Retina (tissue), 1 donor: ENCODE results near the gene NUDT4.

Experiments used
- DNase-seq: peaks from one replicate; pipeline ENCODE4 v3.0.0-alpha.2; 2016

The NUDT4 gene

DNA sequence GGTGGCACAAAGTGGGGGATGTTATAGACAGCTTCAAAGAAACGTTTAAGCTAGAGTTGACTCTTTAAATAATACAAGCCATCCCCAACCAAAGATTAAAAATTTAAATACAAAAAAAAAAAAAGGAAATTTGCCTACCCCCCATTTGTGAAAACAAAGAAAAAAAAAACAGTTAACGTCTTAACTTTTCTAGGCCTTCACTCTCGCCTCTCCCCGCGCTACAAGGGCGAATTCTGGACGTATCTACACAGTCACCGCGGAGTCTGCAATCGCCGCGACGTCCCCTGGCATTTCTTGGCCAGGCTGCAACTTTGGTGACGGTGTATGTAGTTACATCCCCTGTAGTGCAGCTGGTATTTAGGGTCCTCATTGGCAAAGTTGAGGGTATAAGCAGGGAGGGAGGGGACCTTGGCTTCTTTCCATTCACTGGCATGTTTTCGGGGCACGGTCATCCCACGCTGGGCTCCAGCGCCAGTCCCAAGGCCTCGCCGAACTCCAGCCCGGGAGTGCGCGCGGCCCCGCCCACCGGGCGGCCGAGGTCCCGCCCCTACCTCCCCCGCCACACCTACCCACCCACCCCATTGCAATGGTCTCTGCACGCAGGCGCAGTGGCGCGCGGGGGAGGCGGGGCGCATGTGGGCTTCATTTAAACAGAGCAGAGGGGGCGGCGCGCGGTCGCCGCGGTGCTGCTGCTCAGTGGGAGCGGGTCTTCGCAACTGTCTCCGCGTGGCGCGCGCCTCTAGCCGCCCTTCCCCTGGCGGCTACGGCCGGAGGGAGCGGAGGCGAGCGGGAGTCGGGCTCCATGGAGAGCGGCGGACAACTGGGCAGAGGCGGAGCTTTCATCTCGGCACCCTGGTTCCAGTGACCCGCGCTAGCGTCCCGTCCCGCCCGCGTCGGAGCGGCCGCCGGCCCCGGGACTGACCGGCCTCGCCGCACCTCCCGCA, at the start of gene NUDT4:
TSS of gene NUDT4 (plus strand) at position 674 of the 944 bp plus-strand sequence. CDS start 398 bp downstream, outside the sequence.
- DNase-seq, result peak; percentile 94

DNA sequence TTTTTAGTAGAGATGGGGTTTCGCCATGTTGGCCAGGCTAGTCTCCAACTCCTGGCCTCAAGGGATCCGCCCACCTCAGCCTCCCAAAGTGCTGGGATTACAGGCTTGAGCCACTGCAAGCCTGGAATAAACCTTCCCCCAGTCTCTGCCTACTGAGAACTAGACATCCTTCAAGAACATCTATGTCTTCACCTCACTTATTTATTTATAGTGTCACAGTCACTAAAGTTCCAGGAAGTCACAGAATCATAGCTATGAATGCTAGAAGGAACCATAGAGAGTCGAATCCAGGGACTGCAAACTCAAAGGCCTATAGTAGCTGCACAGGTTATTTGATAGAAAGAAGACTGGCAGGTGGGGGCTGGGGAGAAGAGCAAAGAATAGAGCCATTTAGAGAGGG, 44.7 kb upstream of the NUDT4 start:
- no peak for DNase-seq

DNA sequence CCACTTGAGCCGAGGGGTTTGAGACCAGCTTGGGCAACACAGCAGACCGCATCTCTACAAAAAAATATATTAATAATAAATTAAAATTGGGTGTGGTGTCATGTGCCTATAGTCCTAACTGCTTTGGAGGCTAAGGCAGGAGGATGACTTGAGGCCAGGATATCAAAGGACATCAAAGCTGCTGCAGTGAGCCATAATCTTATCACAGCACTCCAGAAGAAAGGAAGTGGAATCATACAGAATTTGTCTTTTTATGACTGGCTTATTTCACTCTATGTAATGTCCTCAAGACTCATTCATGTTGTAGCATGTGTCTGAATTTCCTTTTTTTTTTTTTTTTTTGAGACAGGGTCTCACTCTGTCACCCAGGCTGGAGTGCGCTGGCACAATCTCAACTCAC, 43.9 kb upstream of the NUDT4 start:
- no peak for DNase-seq

DNA sequence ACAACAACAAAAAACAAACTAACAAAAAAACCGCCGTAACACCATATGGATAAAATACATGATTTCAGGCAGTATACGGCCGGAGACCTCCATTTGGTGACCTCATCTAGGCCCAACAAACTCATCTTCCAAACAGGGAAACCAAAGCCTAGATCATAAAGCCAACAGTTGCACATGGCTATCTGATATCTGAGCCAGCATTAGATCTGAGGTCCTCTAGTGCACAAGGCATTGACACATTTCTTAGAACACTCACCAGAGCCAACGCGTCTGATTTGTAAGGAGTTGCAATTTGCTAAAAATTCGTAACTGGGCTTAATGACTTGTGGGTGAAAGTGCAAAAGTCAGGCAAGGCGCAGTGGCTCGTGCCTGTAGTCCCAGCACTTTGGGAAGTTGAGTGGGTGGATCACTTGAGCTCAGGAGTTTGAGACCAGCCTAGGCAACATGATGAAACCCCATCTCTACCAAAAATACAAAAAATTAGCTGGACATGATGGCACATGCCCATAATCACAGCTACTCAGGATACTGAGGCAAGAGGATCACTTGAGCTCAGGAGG, 42.0 kb upstream of the NUDT4 start:
- no peak for DNase-seq

DNA sequence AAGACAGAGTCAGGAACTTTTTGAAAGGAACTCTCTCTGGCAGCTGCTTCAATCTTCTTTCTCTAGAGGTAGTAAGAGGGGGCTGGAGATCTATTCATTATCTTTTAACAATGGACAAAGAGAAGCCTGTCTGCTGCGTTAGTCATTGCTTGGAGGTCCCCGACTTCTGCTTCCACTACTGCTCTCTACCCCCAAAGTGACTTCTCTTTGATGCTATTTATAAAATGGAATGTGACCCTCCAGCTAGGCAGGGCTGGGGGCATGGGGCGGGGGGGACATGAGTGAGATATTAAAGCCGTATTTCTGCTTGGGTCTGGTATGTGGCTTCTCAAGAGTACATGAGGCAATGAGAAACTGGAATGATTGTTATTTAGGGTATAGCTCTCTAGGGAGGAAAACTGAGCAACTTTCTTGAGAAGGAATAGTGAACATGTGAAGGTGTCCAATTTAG, 41.4 kb upstream of the NUDT4 start:
- peak; percentile 32 for DNase-seq

DNA sequence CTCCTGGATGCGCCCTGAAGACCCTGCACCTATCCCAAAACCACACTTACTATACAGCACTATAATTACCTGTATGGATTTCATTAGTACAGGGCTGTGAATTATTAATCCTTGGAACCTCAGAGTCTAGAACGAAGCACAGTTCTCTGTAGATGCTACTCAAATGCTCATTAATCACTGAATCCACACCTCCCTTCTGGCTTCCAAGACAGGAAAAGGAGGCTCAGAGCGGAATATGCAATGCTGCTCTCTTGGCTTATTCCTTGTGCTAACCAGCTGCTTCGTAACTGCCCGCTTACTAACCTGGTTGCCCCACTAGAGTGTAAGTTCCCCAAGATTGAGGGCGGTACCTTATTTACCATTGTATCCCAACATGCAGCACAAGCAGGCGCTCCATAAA, 39.1 kb upstream of the NUDT4 start:
- DNase-seq, result no peak

DNA sequence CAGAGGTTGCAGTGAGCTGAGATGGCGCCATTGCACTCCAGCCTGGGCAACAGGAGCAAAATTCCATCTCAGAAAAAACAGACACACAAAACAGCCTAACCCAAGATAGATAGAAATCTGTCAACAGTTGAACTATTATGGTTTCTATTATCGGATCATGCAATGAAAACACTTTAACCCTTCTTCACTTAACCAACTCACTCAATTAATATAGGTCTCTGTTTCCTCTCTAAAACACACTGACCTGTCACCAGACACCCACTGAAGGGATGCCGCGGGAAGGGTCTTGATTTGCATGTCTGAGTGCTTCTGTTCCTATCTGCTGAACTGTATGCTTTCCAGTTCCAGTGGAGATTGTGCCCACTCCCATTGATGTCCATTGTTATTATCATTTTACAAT, 38.0 kb upstream of the NUDT4 start:
- no peak for DNase-seq

DNA sequence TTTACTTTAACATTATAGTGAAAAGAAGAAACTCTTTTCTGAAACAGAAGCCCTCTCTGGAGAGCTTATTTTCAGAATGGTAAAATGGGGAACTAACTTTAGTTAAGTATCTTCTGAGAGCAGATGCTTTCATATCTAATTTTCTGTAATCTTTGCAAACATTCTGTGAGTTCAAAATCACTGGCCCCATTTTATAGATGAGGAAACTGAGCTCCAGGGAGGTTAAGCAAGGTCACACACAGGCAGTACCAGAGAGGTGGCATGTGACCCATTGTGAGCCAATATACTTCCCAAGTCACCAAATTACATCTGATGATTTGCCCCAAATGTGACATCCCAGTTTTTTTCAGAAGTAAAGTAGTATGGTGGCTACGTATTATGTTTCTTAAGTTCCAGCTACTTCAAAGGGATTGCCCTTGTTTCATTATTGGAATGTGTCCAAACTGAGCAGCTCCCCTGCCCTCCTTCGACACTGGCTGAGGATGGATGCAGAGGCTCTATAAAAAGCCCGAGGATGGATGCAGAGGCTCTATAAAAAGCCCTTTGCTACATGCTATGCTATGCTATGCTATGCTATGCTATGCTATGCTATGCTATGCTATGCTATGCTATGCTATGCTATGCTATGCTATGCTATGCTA, 36.2 kb upstream of the NUDT4 start:
- no peak for DNase-seq

DNA sequence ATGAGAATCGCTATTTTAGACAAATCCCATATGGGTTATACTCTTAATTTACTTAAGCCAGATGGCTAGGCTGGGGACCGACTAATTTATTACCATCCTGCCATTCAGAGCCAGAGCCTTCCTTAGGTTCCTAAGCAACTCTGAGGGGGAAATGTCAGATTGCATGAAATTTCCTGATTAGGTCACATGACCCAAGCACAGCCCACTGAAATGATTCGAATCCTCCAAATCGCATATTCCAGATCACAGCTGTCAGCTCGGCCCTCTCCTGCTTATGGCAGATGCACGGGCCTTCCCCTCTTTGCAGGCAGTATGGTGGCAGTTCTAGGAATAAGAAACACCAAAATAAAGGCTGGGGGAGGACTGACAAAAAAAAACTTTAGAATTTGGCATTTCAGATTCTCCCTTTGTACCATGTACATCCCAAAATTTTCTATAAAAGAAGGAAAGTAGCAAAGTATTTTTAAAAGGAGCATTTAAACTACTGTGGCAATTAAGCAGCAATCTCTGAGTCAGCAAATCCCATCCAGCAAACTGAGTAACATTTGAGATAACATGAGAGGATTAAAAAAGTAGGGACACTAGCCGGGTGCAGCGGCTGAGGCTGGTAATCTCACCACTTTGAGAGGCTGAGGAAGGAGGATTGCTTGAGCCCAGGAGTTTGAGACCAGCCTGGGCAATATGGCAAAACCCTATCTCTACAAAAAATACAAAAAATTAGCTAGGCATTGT, 30.5 kb upstream of the NUDT4 start:
- peak; percentile 17 for DNase-seq

DNA sequence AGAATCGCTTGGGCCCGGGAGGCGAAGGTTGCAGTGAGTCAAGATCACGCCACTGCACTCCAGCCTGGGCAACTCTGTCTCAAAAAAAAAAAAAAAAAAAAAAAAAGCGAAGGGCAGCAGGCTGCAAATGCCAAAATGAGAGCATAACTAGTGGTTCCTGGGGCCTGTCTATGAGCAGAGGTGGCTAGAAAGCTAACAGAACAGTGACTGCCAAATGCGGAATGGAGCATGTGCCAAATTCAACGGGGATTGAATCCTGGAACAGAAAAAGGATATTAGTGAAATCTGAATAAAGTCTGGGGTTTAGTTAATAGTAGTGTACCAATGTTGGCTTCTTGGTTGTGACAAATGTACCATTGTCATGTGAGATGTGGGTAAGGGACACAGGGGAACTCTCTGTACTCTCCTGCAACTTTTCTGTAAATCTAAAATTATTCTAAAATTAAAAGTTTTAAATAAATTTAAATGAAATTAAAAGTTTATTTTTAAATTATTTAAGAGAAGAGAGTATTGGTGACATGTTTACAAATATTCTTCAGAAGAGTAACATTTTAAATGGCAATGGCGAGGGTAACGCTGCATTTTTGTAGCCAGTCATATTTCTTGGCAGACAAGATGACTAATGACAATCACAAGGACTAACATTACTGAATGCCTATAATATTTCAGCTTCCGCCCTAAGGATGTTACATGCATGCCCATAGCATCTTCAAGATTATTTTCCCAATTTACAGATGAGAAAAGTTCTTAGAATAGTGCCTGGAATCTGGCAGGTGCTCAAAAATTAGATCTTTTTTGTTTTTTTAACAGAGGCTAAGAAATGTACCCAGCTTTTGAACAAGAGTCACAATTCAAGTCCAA, 28.9 kb upstream of the NUDT4 start:
- no peak for DNase-seq

DNA sequence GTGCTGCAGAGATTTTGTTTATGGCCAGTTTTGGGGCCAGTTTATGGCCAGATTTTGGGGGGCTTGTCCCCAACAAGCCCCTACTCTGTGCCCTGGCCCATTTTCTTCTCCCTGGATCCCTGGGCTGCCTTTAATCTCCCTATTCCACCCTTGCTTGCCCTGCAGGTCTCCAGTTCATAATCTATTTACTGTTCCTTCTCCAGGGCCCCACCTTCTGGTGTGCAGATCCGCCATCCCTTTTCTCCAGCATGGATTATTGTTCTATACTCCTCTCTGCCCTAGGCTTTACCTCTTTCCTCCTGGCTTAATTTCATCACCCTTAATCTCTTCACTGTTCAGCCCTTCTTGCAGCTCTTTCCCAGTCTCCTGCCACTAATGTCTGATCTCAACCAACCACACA, 26.0 kb upstream of the NUDT4 start:
- no peak for DNase-seq

DNA sequence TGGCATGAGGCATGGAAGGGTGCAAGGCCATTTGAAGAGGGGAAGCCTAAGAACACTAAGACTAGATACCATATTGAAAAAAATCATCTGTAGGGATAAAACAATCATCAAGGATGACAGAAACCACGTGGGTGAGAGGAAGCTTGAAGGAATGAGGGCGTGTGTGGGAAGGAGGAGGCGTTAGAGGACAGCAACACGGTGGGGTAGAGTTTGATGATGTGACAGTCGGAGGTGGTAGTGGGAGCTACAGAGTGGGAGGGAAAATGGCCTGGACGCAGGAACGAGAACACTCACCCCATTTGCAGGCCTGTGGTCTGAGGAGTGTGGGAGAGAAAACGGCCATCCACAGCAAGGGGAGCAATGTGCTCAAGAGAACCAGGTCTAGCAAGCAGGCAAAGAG, 25.4 kb upstream of the NUDT4 start:
- DNase-seq, result no peak

DNA sequence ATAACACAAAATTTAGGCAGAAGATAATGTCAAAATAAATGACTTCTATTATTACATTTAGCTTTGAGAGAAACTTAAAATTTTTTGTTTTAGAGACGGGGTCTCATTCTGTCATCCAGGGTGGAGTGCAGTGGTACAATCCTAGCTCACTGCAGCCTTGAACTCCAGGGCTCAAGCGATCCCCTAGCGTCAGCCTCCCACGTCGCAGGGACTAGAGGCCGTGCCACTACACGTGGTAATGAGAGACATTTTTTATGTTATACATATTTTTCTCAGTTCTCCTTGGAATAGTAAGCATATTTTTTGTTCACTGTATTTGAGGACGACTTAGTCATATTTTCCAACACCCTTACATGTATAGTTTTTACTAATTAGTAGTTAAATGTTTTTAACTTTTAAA, 21.5 kb upstream of the NUDT4 start:
- no peak for DNase-seq

DNA sequence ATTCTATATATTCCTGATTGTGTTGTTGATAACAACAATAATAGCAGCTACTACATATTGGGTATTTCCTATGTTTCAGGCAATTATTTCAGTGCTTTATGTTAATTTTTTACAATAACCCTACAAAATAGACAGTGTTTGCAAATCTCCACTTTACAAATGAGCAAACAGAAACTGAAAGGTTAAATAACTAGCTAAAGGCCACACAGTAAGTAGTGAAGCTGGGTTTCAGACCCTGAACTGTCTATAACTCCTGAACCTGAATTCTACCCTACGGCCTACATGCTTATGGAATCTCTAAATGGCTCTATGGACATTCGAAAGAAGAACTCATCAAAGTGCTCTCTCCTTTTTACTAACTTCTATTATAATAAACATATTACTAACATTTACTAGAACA, 19.7 kb upstream of the NUDT4 start:
- no peak for DNase-seq

DNA sequence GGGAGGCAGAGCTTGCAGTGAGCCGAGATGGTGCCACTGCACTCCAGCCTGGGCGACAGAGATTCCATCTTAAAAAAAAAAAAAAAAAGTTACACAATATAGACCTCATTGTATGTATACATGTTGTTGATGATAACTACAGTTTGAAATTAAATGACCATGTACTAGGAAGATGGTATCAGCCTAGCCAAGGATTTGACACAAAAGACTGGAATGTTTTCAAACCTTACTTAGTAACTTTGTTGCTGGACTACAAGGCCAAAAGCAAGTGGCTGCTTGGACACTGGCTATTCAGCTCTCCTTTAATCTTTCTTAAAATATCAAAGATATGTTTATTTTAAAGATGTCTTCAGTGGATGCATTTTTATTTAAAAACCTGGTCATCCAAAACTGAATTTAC, 18.9 kb upstream of the NUDT4 start:
- no peak for DNase-seq

DNA sequence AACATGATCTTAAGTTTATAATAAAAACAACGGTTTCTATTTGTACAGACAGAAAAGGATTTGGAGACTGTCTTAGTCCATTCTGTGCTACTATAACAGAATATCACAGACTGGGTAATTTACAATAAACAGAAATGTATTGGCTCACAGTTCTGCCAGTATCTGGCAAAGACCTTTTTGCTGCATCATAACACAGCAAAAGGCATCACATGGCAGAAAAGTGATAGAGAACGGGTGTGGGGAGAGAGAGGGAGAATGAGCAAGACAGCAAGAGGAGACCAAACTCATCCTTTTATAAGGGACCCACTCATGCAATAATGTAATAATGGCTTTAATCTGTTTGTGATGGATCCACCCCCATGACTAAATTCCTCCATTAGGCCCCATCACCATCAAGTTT, 17.0 kb upstream of the NUDT4 start:
- DNase-seq, result no peak

DNA sequence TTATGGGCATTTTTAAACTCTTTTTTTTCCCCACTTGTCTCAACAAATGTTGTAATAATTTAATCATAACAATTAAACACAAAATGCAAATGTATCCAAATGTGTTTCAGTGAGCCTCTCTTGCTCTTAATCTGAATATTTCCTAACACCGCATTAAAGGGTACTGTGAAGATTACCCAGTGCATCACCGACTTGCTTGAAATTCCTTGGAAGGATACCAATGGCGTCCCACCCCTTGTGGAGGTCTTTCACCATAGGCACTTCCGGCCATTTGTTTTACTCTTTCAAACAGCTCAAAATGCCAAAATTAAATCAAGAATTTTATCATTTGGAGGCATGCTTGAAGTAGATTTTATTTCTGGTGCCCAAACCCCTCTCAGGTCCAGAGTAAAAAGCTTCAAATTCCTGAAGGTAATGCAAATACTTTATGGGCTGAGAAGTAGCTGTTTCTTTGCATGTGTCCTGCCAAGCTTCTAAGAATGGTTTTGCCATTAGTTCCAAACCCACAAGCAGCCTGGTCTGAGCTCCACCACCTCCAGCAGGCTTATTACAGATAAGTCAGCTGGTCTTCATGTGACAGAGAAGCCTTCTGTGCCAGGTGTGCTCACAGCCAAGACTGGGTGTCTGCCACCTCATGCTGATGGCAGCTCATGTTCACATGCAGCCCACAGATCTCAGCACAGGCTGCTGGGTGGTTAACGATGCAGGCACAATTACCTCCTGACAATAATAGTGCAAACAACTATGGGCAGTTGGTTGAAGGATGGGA, 16.4 kb upstream of the NUDT4 start:
- no peak for DNase-seq

DNA sequence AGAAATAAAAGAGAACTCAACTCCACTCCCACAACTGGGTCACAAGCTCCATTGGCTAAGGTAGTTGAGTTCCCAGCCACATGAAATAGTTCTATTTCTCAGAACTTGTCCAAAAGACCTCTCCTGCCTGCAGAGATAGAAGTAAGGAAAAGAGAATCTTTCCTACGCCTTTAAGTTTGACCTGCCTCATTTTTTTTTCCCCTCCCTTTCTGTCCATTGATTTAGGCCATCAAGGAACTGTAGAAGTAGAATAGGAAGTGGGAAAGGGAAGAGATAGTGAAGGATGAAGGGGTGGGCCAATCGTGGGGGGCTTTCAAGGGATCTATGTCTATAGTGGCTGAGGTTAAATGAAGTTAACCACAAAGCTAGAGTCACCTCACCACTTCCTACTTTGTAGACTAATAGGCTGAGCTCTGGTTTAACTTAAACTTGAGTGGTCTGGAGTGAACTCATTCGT, 13.9 kb upstream of the NUDT4 start:
- no peak for DNase-seq

DNA sequence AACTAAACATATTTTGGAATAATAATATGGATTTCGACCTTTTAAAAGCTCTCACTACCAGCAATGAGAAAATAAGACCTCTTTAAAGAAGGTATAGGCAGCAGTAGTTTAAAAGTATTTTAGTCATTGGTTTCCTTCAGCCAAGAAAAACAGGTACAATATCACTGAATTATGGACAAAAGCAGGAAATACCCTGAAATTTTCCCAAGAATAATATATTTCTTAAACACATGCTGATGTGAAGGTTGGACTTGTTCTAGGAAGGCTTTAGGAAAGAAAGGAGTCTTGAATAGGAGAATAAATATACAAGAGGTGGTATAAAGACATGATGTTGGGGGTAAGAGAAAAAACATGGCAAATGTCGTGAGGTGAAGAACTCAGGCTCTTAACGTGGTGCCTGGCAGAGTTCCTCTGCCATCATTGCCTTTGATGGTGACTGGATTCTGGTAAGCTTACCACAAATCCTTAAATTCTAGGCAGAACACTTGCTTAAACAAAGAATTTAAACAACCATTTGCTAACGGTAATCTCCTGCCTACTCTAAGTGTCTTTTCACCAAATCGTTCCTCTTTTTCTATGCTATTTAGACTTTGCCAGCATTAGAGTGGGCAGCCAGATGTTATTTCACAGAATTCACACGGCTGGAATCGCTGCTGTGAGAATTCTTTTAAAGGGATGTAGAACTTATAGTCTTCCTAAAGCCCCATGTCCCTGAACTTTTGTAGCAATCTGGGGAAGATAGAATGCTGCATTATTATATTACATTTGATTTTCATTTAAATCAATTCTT, 11.9 kb upstream of the NUDT4 start:
- DNase-seq, result no peak

DNA sequence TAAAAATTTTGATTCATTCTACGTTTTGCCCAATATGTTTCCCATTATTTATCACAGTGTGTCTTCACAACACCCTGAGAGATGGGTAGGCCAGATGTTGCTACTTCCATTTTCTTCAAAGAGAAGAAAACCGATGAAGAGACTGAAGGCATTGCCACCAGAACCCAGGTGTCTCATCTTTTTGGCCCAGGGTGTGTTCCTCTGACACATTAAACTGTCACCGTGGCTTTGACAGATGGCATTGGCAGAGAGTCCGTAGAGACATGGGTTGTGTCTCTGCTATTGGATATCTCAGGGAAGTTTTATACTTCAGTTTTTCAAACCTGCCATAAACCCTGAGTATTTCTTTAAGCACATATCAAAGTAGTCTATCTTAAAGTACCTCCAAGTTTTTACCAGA, 11.3 kb upstream of the NUDT4 start:
- DNase-seq, result no peak

DNA sequence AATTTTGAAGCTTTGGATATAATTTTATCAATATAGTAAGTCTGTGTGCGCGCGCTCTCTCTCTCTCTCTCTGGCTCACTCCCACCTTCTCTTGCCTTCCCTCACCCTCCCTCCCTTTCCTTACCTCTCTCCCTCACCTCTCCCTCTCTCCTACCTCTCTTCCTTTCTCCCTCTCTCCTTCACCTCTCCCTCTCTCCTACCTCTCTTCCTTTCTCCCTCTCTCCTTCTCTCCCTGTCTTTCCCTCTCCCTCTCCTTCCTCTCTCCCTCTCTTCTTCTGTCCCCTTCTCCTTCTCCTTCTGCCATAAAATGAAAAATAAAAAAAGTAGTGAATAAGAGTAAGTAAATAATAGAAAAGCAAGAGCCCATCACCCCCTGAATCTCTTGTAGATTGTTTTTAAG, 9.0 kb upstream of the NUDT4 start:
- DNase-seq, result no peak
